Neural cell (in vitro differentiated cells): ENCODE measurements around the gene SNRNP40. TPM values are rescaled to one million over a fixed set of nuclear protein-coding genes. Genes with fewer than 3 reads are reported as not detected.

Experiments
- H2AFZ ChIP-seq: fragments of 200-600, 300-800 bp; sonication (generic), shearing (Covaris generic); 2 replicates; pipeline ENCODE4 v1.6.0; 2014; ENCODE audit warnings: low read depth, mild to moderate bottlenecking, antibody characterized with exemption, low read length, moderate library complexity
- H3F3A ChIP-seq: fragments of 200-600 bp; shearing (Covaris generic); 2 replicates; pipeline ENCODE4 v1.6.1; 2016; ENCODE audit warnings: mild to moderate bottlenecking, moderate library complexity, mixed read lengths, antibody characterized with exemption, low read length; ENCODE audit not compliant: insufficient read depth, poor library complexity, severe bottlenecking
- H3K27ac ChIP-seq: fragments of 200-600, 300-800 bp; sonication (generic), shearing (Covaris generic); 2 replicates; pipeline ENCODE4 v1.5.1; 2014; ENCODE audit warnings: mild to moderate bottlenecking, low read length, moderate library complexity
- H3K27me3 ChIP-seq: fragments of 300-800, 200-600 bp; sonication (generic), shearing (Covaris generic); 2 replicates; pipeline ENCODE4 v1.6.0; 2014; ENCODE audit warnings: mild to moderate bottlenecking, low read depth, low read length, moderate library complexity; ENCODE audit not compliant: insufficient read depth
- H3K36me3 ChIP-seq: fragments of 300-800, 200-600 bp; sonication (generic), shearing (Covaris generic); 2 replicates; pipeline ENCODE4 v1.5.1; 2014; ENCODE audit warnings: mild to moderate bottlenecking, antibody characterized with exemption, low read length, moderate library complexity; ENCODE audit not compliant: insufficient read depth
- H3K4me2 ChIP-seq: fragments of 300-800, 200-600 bp; sonication (generic), shearing (Covaris generic); 2 replicates; pipeline ENCODE4 v1.6.0; 2014; ENCODE audit warnings: mild to moderate bottlenecking, low read length
- H3K4me3 ChIP-seq: fragments of 300-800, 200-600 bp; sonication (generic), shearing (Covaris generic); 2 replicates; pipeline ENCODE4 v1.5.1; 2014; ENCODE audit warnings: mild to moderate bottlenecking, low read length, moderate library complexity
- H3K79me2 ChIP-seq: fragments of 200-600 bp; shearing (Covaris generic); replicated peaks from 2 replicates; pipeline ENCODE4 v1.6.0; 2014; ENCODE audit warnings: mild to moderate bottlenecking, low read length, moderate library complexity; ENCODE audit not compliant: insufficient read depth
- H3K9ac ChIP-seq: fragments of 300-800, 200-600 bp; sonication (generic), shearing (Covaris generic); 2 replicates; pipeline ENCODE4 v1.6.1; 2016; ENCODE audit warnings: mild to moderate bottlenecking, low read length, mixed read lengths
- H3K9me2 ChIP-seq: fragments of 200-600 bp; shearing (Covaris generic); 2 replicates; pipeline ENCODE4 v1.6.1; 2016; ENCODE audit warnings: mild to moderate bottlenecking, low read length, mixed read lengths; ENCODE audit not compliant: insufficient read depth
- H3K9me3 ChIP-seq: fragments of 200-600, 300-800 bp; sonication (generic), shearing (Covaris generic); 2 replicates; pipeline ENCODE4 v1.6.1; 2016; ENCODE audit warnings: mild to moderate bottlenecking, mixed run types, low read length, moderate library complexity, mixed read lengths
- H4K20me1 ChIP-seq: fragments of 200-600 bp; shearing (Covaris generic); 2 replicates; pipeline ENCODE4 v1.6.1; 2016; ENCODE audit warnings: mild to moderate bottlenecking, mixed run types; ENCODE audit not compliant: insufficient read depth
- CTCF ChIP-seq: fragments of 450-650 bp; IDR thresholded peaks from 2 replicates; pipeline ENCODE4 v1.5.1; 2014; ENCODE audit warnings: antibody characterized with exemption, mild to moderate bottlenecking, moderate library complexity; ENCODE audit not compliant: poor library complexity, severe bottlenecking
- EP300 ChIP-seq: fragments of 450-650 bp; conservative IDR thresholded peaks from 2 replicates; pipeline ENCODE4 v1.6.1; 2014; ENCODE audit warnings: antibody characterized with exemption, mild to moderate bottlenecking, moderate library complexity; ENCODE audit not compliant: poor library complexity, severe bottlenecking
- EZH2 ChIP-seq: fragments of 200-600, 300-800 bp; shearing (Covaris generic), sonication (generic); IDR thresholded peaks from 2 replicates; pipeline ENCODE4 v1.6.1; 2014; ENCODE audit warnings: antibody characterized with exemption, low read length, borderline replicate concordance, mild to moderate bottlenecking; ENCODE audit not compliant: insufficient read depth, poor library complexity, severe bottlenecking
- MXI1 ChIP-seq: fragments of 450-650 bp; conservative IDR thresholded peaks from 2 replicates; pipeline ENCODE4 v1.6.1; 2014; ENCODE audit warnings: antibody characterized with exemption, mild to moderate bottlenecking; ENCODE audit not compliant: poor library complexity, severe bottlenecking
- POLR2AphosphoS5 ChIP-seq: IDR thresholded peaks from 2 replicates; pipeline ENCODE4 v1.6.1; 2012
- RAD21 ChIP-seq: fragments of 450-650 bp; conservative IDR thresholded peaks from 2 replicates; pipeline ENCODE4 v1.6.1; 2014; ENCODE audit warnings: antibody characterized with exemption, mild to moderate bottlenecking, moderate library complexity
- REST ChIP-seq: IDR thresholded peaks from 2 replicates; pipeline ENCODE4 v1.6.1; 2012; ENCODE audit warnings: borderline replicate concordance
- SMC3 ChIP-seq: fragments of 450-650 bp; conservative IDR thresholded peaks from 2 replicates; pipeline ENCODE4 v1.6.1; 2014; ENCODE audit warnings: antibody characterized with exemption, mild to moderate bottlenecking, moderate library complexity; ENCODE audit not compliant: poor library complexity
- TAF1 ChIP-seq: IDR thresholded peaks from 2 replicates; pipeline ENCODE4 v1.6.1; 2012; ENCODE audit warnings: low read depth
- polyA plus RNA-seq: library from polyadenylated mRNA; depleted of rRNA; stranded (reverse); fragments of >200 nt; gene quantifications from 2 replicates; pipeline ENCODE4 v1.2.3, GENCODE V29; 2014

The SNRNP40 gene
- polyA plus RNA-seq, 1 donor from 2014 or later: 87.2 TPM

DNA sequence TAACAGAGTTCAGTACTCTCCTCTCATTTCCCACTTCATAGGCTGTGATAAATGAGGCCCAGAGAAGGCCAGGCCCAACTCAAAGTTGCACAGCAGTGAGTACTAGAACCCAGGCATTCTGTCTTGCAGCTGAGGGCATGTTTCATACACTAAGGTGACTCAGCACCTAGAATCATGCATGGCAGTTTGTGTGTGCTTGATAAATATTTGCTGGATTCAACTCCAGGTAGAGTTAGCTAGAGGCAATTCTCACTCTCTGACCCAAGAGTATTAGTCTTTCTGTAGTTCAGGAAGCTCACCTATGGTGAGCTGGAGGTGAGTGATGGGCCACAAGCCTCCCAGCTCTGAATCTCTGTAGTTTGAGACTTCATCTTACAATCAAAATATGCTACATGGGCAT is 67.6 kb downstream of the SNRNP40 start:
- H3K4me3 ChIP-seq: no peak overlapping the region
- no peak overlapping the region for H2AFZ ChIP-seq
- H3K27me3 ChIP-seq: no peaks in the 10 kb centered on the region
- no peak overlapping the region for H3K9ac ChIP-seq
- H3K9me2 ChIP-seq: no peaks in the 10 kb centered on the region
- no peak overlapping the region for H3K27ac ChIP-seq
- H3K9me3 ChIP-seq: no peaks in the 10 kb centered on the region
- H3K79me2 ChIP-seq: peaks cover 41% of the 10 kb centered on the region
- TF ChIP-seq EZH2 (no peak), EP300 (no peak), REST (no peak), MXI1 (no peak), SMC3 (no peak), RAD21 (no peak), CTCF (no peak), POLR2AphosphoS5 (no peak), TAF1 (no peak)
- no peaks in the 10 kb centered on the region for H3F3A ChIP-seq
- H3K36me3 ChIP-seq: no peaks in the 10 kb centered on the region
- no peaks in the 10 kb centered on the region for H4K20me1 ChIP-seq
- H3K4me2 ChIP-seq: no peak overlapping the region

GRCh38 chr1:31227891-31228568 is 68.6 kb downstream of the SNRNP40 start:
- no peaks in the 10 kb centered on the region for H3F3A ChIP-seq
- H3K9me2 ChIP-seq: no peaks in the 10 kb centered on the region
- H3K4me2 ChIP-seq: peak overlapping the region; percentile 5
- H3K4me3 ChIP-seq: peak overlapping the region; percentile 58
- H2AFZ ChIP-seq: peak overlapping the region; percentile 7
- H3K9me3 ChIP-seq: no peaks in the 10 kb centered on the region
- H3K9ac ChIP-seq: peak overlapping the region; percentile 36
- peaks cover 37% of the 10 kb centered on the region for H3K79me2 ChIP-seq
- peak overlapping the region; percentile 71 for H3K27ac ChIP-seq
- no peak for TF ChIP-seq RAD21
- TF ChIP-seq EZH2: no peak
- TF ChIP-seq POLR2AphosphoS5: peak; percentile 46
- TF ChIP-seq EP300: peak; percentile 76
- no peak for TF ChIP-seq REST
- TF ChIP-seq MXI1: peak; percentile 58
- no peak for TF ChIP-seq CTCF
- no peak for TF ChIP-seq SMC3
- TF ChIP-seq TAF1: no peak
- no peaks in the 10 kb centered on the region for H3K27me3 ChIP-seq
- H4K20me1 ChIP-seq: no peaks in the 10 kb centered on the region
- H3K36me3 ChIP-seq: no peaks in the 10 kb centered on the region
